NCI-H2107 treated with DMSO at 0.1 percent for 48 hours (cell line): ENCODE results near the gene ZNHIT1.

Source experiments
- DNase-seq: peaks from one replicate; lab custom pipeline; 2025; ENCODE audit not compliant: unreplicated experiment; lab: John Stamatoyannopoulos, UW

ZNHIT1 gene

DNA sequence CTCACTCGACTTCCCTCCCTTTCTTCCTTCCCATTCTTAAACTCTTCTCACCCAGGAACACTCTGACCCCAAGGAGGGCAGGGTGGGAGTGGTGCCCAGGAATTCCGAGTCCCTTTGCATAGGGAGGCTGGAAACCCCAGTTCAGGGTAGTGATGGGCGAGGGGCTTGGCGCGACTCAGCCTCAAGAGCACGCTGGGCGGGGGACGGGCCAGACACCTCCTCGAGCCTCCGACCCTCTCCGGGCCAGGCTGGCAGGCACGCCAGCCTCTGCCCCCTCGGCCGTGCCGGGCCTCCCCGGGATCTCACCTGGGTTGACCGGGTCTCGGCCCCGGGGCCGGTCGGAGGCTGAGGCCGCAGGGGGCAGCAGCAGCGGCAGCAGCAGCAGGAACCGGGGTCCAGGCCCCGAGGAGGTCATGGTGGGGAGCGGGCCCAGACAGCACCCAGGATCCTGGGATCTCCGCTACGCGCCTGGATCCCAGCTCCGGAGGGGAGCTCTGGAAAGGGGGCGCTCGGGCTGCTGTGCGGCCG is 1.0 kb upstream of the ZNHIT1 start:
- peak; percentile 1 for DNase-seq

GRCh38 chr7:101218236-101219125 is 516 bp downstream of the ZNHIT1 start:
- DNase-seq = no peak

DNA sequence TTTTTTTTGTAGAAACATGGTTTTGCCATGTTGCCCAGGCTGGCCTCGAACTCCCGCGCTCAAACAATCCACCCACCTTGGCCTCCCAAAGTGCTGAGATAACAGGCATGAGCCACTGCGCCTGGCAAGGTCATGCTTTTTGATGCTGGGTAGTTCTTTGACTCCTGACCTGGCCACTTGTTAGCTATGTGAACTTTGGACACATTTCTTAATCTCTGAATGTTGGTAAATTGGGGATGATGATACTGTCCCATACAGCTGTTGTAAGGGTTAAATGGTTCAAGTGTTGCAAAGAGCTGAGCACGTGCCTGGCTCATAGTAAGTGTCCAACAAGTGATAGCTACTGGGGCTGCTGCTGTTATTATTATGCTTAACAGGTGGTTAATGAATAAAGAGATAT is 2.3 kb downstream of the ZNHIT1 start:
- DNase-seq = no peak

DNA sequence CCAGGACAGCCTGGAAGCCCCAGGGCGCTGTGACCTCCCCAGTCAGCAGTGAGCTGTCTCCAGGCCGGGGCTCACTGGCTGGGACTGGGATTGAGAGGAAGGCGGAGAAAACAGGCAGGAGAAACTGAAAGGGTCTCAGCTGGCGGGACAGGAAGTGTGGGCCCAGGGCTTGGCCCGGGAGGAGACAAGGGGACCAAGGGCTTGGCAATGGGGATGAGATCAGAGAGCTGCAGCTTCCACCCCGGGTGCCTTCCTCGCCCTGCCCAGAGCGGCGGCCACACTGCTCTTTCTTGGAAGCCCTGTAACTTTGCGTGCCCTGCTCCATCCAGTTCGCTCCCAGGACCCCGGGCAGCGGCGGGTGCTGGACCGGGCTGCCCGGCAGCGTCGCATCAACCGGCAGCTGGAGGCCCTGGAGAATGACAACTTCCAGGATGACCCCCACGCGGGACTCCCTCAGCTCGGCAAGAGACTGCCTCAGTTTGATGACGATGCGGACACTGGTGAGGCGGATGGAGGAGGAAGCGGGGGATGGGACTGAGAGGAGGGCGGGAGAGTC is 4.4 kb downstream of the ZNHIT1 start:
- DNase-seq = no peak

- DNase-seq = no peak
Observed at GRCh38 chr7:101223528-101223927, 5.6 kb downstream of the ZNHIT1 start.

GRCh38 chr7:101225650-101226049 is 7.7 kb downstream of the ZNHIT1 start:
- DNase-seq = no peak

GRCh38 chr7:101226721-101227120 is 8.8 kb downstream of the ZNHIT1 start:
- no peak for DNase-seq

DNA sequence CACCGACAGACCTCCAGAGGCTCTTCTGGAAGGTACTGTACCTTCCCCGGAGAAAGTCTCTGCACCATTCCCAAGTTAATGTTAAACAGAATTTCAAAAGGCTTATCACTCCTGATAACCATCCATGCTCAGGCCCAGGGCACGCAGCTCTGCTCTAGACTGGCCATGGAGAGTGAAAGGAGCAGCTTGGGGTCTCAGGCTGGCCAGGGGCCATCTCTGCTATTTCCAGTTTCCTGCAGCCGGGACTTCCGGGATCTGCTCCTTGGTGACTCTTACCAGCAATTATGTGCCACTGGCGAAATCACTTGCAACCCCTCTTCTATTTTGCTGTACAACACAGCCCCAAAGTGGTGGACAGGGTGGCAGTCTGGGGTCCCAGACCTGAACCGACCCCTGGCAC is 13.7 kb downstream of the ZNHIT1 start:
- DNase-seq = no peak

GRCh38 chr7:101232141-101232850 is 14.3 kb downstream of the ZNHIT1 start:
- DNase-seq = peak; percentile 27

DNA sequence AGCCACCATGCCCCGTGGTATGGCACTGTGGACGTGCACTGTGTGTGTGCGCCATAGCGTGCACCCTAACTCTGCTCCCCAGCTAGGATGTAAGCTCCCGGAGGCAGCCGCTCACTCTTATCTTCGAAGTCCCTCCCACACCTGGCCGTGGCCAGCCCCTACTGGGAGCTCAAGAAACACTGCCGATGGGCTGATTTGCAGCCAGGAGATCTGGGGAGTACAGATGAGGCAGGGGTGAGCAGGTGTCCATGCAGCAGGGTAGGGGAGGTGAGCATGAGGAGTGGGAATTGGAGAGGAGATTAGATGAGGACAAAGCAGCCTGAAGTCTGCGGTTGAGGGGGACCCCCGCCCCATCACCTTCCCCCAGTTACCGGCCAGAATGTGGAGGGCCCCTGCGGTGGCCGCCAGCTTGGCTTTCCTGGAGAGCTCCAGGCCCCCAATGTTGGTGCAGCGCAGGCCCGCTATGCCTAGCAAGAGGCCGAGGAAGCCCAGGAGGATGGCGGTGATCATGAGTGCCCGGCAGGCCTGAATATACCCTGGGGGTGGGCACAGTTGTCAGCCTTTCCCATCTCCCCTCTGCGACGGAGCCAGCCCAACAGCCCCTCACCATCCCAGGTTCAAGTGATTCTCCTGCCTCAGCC is 16.1 kb downstream of the ZNHIT1 start:
- no peak for DNase-seq

GRCh38 chr7:101234636-101235035 is 16.7 kb downstream of the ZNHIT1 start:
- peak; percentile 28 for DNase-seq

GRCh38 chr7:101235050-101235449 is 17.1 kb downstream of the ZNHIT1 start:
- no peak for DNase-seq

DNA sequence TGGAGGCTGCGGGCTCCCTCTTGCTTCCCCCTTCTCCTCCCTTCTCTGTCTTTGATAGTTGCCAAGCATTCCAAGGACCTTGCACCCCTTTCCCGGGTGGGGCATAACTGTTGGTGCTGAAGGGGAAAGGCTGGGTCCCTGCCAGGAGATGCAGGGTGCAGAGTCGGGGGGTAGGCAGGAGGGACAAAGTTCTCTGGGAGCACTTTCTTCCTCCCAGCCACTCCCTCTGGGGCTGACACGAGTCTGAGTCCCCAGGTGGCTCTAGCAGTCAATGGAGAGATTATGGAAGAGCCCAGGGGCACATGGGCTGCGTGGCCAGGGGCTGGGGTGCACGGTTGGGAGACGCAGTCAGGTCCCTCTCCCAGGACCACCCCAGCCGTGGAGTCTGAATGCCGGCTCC is 17.6 kb downstream of the ZNHIT1 start:
- DNase-seq = no peak

GRCh38 chr7:101236292-101236835 is 18.4 kb downstream of the ZNHIT1 start:
- no peak for DNase-seq

GRCh38 chr7:101237206-101238067 is 19.5 kb downstream of the ZNHIT1 start, which contains the start of gene CLDN15:
Gene CLDN15 (minus strand): TSS chr7:101237802. CDS start chr7:101237581, 221 bp downstream.
- DNase-seq = no peak

DNA sequence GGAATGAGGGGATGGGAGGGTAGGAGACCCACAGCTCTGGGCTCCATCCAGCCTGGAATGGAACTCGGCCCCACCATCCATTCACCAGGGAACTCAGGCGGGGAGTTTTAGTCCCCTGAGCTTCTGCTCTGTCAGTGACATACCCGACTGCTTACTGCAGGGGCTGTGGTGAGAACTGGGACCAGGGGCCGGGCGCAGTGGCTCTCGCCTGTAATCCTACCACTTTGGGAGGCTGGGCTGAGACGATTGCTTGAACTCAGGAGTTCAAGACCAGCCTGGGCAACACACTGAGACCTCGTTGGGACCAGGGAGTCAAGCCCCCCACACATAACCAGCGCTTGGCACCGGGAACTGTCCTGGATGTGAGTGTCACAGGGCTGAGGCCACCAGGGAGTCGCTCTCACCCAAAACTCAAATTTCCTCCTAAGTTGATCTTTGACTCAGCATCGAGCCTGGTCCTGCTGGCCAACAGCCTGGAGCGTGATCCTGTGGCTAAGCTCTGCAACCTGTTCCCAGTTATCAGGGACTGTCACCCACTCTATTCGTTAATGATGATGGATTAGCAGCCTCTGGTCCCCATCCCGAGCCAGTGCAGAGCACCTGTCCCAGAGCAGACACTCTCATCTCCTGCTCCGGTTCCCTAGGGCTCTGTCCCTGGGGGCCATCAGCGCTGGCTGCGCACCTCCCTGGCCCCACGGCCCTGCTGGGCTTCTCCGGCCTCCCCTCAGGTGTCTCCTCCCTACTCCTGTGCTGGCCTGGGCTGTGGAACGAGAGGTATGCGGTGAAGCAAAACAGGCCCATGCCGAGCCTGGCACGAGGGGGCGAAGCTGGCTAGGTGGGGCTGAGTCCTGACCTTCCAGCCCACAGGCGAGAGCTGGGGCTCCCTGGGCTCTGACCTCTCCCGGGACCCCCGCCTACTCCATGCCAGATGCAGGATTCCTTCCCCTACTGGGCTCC is 20.5 kb downstream of the ZNHIT1 start:
- DNase-seq = no peak

DNA sequence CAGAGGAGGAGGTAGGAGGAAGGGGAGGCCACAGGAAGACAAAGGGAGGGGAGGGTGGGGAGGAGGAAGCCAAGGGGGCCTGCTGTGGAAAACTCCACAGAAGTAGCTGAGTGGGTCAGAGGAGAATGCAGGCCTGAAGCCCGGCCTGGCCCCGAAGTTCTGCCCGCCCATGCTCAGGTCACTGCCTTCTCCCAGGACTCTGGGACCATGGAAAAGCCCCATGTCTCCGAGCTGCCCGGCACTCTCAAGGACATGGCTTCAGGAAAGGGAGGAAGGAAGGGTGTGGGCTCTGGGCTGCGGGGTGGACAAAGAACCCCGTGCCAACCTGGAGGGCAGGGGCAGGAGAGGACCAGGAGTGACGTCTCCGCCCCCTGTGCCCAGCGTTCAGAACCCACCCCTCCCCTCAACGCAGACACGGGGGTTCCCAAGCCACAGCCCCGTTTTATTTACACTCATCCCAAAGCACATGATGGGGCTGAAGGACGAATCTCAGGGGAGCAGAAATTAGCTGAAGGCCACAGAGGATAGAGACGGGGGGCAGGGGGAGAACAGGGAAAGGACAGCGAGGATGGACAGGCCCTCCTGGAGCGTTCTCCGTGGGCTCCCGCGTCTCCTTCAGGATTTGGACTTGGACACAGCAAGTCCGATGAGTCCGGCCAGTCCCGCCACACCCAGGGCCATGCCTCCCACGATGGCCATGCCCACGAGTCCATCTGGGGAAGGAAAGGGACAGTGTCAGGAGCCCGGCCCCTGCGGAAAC is 21.4 kb downstream of the ZNHIT1 start:
- no peak for DNase-seq

- DNase-seq = no peak
Observed at GRCh38 chr7:101239951-101240220, 21.9 kb downstream of the ZNHIT1 start.
